Activated T-cell treated with anti-CD3 and anti-CD28 coated beads for 24 hours (primary cell): ENCODE data around the gene FOXJ3.

Source experiments
- DNase-seq: peaks from one replicate; pipeline ENCODE4 v3.0.0-alpha.2; 2020; ENCODE audit warnings: low read depth

FOXJ3 gene

DNA sequence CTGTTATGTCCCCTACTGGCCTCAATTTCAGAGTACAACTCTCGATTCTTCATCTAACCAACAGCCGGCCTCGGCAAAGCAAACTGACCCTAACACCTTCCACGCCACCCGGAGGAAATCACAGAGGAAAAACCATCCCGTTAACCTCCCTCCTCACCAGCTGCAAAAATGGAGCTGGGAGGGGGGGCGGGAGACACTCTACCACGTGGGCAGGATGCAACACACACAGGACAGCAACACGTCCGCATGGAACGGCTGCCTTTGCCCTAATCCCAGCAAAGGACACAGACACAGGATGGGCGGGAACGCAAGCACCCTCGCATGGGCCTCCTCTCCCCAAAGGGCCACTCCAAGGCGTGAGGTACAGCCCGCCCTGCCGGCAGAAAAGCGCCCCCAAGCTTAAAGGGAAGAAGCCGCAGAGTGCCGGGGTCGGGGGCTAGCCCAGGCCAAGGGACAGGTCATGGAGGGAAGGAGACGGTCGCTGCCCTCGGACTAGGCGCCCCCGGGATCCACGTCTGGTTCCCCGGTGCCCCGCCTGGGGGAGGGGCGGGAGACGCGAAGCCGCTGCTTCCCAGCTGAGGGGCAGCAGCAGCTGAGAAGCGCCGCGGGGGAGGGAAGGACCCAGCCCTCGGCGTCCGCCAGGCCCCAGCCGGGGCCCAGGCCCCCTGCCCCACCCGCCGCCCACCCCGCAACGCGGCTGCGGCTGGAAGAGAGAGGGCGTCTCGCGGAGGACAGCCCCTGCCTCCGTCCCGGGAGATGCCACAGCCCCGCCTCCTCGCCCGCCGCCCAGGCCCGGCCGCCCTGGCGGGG, 590 bp downstream of the FOXJ3 start:
- DNase-seq = peak; percentile 25

DNA sequence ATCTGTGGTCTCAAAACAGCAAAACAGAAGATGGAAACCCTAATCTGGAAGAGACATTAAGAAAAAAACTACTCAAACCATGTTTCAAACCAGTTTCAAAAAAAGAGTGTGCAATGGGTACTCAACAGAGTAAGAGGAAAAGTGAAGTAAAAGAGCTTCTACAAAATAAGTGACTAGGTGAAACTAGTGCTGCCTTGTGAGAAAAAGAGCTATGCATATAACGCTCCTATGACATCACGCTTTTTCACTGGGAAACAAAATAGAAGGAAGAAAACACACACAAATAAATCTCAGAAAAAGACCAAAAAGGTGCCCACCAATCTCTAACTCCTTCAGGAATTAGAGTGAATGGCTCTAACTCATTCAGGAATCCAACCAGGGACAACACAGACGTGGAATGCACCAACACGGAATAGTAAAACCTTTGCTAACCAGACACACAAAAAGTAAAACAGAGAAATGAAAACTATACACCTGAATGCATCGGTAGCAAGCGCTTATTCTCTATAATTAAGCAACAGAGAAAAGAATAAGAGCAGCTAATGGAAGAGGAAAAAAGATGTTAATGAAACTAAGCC, 1.3 kb downstream of the FOXJ3 start:
- no peak for DNase-seq

DNA sequence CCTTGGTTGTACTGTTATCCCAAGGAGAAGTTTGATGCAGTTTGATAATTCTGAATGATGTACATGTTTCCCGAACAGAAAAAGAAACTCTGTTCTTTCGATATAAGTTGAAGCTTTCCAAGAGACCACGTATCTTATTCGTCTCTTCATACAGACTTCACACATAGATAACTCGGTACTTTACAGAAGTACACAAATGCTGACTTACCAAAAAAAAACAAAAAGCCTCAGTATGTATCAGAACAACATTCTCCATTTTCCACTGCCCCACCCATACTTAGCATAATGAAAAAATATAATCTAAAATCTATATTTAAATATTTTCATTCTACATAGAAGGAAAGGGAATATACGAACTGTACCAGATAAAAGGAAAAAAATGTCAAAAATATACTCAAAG, 2.2 kb downstream of the FOXJ3 start:
- DNase-seq = no peak

DNA sequence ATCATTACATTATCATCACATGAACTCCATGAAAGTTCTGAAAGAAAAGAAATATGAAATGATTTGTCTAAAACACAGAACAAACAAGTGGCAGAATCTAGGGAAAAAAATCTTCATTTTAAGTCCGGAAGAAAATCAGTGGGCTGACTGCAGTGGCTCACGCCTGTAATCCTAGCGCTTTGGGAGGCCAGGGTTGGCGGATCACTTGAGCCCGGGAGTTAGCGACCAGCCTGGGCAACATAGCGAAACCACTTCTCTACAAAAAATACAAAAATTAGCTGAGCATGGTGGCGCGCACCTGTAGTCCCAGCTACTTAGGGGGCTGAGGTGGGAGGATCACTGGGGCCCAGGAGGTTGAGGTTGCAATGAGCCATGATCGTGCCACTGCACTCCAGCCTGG, 4.8 kb downstream of the FOXJ3 start:
- no peak for DNase-seq

DNA sequence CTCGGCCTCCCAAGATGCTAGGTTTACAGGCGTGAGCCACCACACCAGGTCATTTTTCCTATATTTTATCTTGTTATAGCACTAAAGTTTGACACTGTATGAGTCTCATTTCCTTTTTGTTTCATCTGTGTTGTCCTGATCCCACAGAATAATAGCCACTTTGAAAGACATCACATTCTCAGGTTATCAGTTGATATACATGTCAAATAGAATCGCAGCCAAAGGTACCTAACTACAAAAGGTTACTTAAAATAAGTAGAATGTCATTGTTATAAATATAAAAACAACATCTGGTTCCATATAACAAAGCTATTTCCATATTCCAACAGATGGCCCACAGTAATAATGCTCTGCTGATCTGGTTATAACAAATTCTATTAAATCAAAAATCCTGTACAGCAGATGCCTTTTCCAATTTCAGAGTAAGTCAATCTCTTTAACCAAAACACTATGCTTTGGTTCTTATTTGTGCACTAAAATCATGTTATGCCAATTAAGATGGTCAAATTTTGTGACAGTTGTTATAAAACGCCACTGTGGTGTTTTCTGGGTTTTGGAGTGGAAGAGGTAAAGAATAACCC, 6.0 kb downstream of the FOXJ3 start:
- no peak for DNase-seq

DNA sequence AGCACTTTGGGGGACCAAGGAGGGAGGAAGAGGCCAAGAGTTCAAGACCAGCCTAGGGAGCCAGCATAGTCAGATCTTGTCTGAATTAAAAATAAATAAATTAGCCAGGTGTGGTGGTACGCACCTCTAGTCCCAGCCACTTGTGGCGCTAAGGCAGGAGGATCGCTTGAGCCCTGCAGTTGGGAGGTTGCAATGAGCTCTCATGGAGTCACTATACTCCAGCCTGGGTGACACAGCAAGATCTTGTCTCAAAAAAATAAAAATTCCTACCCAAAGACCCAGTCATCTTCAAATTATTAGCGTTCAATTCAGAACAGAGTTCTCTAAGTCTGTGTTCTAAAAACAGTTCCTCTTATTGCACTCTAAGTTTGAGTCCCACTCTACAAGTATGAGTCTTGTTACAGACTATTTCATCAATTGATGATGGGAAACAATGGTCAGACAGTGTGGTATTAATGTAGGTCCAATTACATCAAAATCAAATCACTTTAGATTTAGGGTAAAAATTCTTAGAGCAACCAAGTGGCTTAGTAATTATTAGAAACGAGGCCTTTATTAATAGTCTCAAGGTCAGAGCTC, 6.9 kb downstream of the FOXJ3 start:
- DNase-seq = no peak

DNA sequence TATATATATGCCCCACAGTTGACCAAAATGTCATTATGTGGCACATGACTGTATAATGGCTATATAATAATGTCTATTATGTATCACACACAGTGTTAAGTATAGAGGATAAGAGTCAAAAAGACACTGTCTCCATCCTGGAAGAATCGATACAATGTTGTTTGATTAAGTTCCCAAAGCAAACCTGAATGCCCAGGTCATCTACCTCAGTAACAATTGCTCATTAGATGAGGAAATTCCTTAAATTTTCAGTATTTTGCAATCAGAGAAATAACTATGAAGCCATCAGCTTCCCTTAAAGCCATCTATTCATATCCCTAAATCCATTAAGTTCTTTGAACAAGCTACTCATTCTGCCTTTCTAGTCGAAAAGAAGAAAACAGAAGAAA, 10.0 kb downstream of the FOXJ3 start:
- no peak for DNase-seq

DNA sequence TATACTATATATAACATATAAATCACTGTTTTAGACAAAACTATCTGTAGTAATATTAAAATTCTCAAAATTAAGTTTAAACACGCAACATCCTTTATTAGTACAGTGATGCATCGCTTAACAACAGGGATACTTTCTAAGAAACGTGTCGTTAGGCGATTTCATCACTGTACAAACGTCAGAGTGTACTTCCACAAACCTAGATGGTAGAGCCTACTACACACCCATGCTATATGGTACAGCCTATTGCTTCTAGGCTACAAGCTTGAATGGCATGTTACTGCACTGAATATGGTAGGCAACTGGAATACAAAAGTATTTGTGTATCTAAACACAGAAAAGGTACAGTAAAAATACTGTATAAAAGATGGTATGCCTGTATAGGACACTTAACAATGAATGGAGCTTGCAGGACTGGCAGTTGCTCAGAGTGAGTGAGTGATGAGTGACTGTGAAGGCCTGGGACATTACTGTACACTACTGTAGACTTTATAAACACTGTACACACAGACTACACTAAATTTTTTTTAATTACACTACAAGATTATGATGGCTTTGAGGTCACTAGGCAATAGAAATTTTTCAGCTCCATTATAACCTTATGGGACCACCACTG, 10.5 kb downstream of the FOXJ3 start:
- DNase-seq = no peak

DNA sequence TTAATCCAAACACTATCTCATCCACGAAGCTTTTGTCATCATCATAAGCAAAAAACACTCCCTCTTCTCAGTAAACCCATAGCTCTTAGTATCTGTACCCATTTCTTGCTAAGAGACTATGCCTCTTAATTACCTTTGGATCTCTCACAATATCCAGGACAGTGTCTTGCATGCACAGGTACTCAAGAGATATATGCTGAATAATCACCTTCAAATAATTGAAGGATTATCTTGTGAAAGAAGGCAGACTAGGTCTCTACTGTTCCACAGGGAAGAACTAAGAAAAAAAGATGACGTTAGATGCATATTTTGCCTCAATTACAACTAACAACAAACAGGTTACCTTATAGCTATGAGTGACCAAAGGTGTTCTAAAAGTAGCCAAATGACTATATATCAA, 11.5 kb downstream of the FOXJ3 start:
- no peak for DNase-seq

DNA sequence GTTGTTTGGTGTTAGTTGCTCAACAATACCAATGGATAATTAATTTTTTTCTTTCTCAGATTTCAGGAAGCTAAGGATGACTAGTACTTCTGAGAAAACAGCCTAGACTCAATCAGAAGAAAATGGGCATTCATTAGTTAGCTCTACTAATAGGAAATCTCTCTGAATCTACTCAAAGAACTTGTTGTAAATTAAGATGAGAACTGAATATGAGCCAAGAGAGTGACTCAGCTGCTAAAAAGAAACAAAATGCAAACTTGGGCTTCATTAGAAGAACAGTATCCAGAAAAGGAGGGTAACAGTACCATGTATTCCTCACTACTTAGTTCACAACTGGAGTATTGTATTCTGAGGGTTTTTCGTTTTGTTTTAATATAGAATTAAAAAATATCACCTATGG, 12.5 kb downstream of the FOXJ3 start:
- no peak for DNase-seq

DNA sequence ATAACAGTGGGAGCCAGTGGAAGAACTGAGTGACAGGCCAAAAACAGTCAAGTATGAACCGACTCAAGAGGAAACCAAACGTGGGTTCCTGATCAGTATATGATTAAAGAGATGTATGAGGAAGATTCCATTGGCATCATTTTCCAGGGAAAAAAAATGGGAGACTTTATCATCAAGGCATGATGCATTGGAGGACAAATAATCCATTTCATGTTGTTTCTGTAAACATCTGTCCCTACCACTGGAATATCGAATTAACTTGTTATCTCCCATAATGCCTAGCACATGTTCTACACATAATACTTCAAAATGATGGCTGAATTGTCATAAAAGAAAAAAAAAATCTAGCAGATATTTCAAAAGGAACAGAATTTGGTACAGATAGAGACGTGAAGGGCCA, 13.3 kb downstream of the FOXJ3 start:
- no peak for DNase-seq

DNA sequence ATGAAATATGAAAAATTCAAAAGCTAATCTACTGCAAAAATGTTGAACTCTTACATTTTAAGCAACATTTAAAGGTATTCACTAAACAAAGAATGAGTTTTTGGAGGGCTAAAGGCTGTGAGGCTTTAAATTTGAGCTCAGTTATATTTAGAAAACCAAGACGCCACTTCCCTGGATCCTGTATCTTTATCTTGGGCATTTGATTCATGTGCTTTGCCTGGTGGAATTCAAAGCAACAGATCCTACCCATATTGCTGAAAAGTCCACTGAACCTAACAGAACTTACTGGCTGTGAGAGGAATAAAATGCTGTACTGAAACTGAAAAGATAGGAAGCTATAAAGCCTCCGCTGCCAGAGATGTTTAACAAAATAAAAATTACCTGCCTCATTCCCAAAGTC, 14.3 kb downstream of the FOXJ3 start:
- no peak for DNase-seq

DNA sequence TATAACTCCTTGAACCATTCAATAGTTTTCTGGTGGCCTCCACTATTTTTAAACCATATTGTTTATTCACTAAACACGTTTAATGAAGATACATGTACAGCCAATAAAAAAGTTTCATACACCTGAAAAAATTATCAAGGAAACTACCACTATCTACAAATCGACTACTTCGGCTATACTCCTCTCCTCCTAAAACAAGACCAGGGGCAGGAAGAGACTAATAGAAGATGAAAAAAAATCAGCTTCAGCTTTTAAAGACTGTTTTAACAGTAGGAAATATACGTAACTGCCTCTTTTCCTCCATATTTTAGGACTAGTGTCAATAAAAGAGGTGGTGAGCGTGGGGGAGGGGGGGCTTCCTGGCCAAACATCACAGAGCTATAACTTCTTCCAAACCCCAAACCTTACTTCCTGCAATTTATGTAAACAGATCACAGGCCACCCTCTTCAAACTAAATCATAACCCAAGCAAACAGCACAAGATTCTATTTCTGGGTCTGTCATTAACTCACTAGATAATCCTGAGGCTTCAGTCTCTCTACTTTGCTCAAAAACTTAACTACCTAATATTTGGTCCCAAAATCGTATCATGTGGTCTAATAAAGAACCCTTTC, 15.1 kb downstream of the FOXJ3 start:
- no peak for DNase-seq

DNA sequence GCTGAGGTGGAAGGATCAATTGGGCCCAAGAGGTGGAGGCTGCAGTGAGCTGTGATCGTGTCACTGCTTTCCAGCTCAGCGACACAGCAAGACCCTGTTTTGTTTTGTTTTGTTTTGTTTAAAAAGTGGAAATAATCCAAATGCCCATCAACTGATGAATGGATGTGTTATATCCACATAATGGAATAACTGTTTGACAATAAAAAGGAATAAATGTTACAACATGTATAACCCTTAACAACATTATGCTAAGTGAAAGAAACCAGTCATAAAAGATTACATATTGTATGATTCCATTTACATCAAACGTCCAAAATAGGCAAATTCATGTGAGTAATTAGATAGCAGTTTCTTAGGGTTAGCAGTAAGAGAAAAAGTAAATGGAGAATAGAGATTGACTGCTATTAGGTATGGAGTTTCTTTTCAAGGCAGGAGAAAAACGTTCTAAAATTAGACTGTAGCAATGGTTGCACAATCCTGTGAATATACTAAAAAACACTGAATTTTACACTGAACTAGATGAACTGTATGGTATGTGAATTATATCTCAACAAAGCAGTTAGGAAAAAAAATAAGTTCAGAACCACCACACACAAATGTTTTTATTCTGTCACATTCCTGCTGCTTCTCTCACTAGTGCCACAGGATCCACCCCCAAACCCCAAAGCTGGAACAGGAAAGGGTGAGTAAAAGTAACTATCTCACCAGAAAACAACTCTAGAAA, 15.7 kb downstream of the FOXJ3 start:
- no peak for DNase-seq

DNA sequence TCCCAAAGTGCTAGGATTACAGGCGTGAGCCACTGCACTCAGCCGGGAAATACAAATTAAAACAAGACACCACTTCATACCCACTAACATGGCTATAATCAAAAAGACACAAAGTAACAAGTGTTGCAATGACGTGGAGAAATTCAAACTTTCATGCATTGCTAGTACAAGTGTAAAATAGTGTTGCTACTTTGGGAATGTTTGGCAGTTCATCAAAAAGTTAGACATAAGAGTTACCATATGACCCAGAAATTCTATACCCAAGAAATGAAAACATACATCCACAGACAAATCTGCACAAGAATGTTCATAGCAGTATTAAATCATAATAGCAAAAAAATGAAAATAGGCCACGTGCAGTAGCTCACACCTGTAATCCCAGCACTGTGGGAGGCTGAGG, 16.4 kb downstream of the FOXJ3 start:
- DNase-seq = no peak

DNA sequence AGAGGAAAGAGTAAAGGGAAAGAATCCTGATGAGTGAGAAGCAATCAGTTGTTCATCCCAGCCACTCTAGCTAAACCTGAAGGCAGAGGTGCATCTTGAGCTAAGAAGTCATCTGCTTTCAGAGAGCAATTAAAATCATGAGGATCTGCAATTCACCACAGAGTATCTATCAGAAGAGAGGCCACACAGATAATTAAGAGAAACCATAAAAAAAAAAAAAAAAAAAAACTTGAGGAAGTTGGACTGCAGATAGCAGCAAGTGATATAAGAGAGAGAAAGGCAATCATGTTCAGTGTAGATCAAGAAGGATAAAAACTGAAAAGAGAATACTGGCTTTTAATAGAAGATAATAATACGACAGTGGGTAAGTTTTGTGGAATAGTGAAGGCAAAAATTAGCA, 17.7 kb downstream of the FOXJ3 start:
- no peak for DNase-seq

DNA sequence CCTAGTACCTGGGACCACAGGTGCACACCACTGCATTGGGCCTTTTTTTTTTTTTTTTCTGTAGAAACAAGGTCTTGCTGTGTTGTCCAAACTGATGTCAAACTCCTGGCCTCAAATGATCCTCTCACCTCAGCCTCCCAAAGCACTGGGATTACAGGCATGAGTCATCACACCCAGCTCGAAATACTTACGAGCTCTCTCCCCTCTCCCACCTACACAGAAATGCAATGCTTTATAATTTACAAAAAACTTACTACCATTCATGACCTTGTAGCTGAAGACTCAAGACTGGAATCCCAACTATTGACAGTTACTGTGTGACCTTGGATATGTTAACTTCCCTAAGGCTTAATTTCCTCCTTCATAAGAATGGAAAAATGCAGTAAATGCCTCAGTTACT, 18.7 kb downstream of the FOXJ3 start:
- DNase-seq = no peak

DNA sequence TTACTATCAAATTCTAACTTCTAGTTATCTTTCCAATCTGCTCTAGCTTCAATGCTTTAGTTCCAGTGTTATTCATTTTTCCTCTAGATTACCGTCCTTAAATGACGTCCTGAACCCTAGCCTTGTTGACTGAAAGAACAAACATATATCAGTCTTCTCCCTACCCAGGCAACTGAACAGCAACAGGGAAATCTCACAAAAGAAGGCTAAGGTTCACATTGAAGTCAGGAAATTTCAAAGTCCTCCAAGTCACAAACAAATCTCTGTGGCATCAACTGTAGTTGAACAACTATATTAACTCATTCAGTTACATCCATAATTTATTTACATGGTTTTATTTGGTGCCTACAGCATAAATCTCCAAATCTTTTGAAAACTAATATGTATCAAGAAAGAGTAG, 19.5 kb downstream of the FOXJ3 start:
- DNase-seq = no peak

DNA sequence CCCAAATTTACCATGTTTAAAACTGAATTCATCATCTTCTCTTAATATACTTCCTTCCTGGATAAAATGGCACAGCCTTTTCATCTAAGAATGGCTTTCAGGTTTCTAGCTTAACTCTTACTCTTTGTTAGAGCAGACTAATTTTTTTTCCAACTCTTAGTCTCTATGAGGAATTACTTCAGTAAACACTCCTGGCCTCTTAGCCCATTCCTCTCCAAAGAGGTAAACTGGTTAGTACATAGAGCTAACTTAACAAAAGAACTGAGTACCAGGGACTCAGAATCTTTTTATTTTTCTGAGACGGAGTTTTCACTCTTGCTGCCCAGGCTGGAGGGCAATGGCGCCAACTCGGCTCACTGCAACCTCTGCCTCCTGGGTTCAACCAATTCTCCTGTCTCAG, 21.1 kb downstream of the FOXJ3 start:
- DNase-seq = no peak

DNA sequence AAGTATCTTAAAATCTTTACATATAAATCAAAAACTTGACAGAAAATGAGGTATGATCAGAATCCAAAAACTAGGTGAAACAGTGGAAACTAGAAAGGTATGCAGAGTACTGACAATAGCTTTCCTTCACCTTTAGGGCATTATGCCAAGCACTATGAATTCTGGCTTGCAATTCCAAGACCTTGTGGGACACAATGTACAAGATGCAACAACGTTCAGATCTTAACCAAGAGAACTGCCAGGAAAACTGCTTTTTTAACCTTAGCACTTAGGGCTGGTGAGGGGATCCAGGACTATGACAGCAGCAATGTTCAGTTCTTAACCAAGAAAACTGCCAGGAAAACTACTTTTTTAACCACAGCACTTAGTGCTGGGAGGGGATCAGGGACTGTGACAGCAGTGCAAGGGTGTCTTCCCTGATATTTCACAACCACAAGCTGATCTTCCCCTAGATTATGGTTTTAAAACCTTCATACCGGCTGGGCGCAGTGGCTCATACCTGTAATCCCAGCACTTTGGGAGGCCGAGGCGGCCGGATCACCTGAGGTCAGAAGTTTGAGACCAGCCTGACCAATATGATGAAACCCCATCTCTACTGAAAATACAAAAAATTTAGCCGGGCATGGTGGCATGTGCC, 22.3 kb downstream of the FOXJ3 start:
- no peak for DNase-seq

DNA sequence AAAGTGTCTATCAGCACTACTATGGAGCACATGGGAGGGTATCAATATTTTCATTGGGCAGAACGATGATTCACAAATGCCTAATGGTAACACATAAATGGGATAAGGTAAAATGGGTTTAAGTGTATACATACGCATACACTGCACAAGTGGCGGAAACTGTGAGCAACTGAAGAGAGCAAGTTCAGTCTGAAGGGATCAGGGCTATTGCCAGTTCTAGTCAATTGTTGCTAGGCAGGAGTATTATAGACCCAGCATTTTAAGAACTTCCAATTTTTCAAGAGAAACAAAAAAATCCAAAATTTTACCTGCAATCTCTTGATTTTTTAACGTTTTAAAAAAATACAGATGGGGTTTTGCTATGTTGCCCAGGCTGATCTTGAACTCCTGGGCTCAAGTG, 23.1 kb downstream of the FOXJ3 start:
- no peak for DNase-seq
